Measurements from ENCODE around the gene SOST.

Gene SOST

GRCh38 chr17:43774304-43775250 lies 16.0 kb upstream of the SOST start:
- DNase-seq (ENCODE audit: low spot score), result no peak

DNA sequence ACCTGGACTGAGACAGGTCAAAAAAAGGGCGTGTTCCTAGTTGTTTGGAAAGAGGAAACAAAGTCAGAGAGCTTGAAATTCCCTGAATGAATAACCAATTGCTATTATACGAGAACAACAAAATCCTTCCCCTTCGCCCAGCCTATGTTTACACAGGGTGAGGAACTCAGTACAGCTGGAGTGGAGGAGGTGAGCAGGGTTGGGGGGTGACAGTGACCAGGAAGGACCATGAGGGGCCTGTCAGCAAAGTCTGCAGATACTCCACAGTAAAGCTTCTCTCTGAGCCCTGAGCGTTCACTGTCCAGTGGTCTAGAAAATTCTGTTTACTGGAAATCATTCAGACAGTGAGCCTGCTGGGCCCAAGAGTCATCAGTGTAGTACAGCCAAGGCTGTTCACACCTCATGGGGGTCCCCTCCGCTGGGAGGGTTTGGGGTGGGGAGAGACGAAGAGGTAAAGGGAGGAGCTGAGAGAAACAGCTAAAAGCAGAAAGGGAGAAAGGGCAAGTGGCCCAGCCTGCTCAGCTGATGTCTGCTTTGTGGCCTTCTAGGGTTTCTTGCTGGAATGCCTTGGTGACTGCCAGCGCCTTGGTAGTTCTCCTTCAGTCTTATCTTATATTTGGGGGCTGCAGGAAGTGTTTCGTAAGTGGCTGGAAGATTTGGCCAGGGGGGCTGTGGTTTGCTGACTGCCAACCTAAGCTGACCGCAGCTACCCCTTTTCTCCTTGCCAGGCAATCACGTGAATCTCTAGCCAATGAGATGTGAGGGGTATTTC lies 14.5 kb upstream of the SOST start:
- no peak for DNase-seq (ENCODE audit: low spot score)

GRCh38 chr17:43771463-43771862 lies 12.9 kb upstream of the SOST start:
- no peak for DNase-seq (ENCODE audit: low spot score)

DNA sequence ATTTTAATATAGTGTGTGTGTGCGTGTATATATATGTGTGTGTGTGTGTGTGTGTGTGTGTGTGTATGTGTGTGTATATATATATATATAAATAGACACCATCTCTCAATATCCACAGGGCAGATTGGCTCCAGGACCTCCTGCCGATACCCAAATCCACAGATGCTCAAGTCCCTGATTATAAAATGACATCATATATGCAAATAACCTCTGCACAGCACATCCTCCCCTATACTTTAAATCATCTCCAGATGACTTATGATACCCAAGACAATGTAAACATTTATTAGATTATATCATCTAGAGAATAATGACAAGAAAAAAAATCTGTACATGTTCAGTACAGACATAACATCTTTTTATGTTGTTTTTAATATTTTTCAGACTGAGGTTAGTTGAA lies 12.4 kb upstream of the SOST start:
- DNase-seq (ENCODE audit: low spot score), result no peak

- no peak for DNase-seq (ENCODE audit: low spot score)
Measured at GRCh38 chr17:43769859-43770258, 11.3 kb upstream of the SOST start.

DNA sequence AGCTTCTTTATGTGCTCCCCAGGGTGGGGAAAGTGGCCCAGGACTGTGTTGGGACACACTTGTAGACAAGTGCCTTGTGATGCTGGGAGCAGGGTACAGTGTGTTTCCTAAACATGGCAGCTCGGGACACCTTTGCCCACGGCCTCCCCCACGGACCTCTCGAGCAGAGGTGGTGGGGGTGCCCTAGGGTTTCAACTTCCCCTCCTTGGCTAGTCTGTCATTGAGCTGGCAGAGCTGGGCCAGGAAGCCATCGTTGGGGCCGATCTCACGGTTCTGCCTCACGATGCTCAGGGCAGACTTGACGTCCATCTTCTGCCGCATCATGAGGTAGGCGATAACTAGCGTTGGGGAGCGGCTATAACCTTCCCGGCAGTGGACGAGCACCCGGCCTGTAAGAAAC lies 10.8 kb upstream of the SOST start:
- no peak for DNase-seq (ENCODE audit: low spot score)

GRCh38 chr17:43768943-43769342 lies 10.4 kb upstream of the SOST start:
- no peak for DNase-seq (ENCODE audit: low spot score)

- no peak for DNase-seq (ENCODE audit: low spot score)
Measured at GRCh38 chr17:43768382-43768781, 9.8 kb upstream of the SOST start.

DNA sequence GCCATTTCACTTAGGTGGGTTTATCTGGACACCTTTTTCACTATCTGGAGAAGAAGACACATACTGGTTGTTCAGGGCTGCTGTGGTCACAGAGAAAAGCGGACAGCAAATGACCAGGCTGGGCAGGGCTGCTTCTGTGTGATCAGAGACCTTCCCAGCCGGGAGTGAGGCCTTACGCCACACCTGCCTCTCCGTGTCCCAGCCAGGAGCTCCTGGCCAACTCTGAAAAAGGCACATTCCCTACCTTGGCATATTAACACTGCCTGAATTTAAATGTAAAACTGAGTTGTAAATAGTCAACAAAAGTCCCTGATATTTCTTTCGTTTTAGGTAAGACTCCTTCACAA lies 9.1 kb upstream of the SOST start:
- no peak for DNase-seq (ENCODE audit: low spot score)

GRCh38 chr17:43767053-43767712 lies 8.6 kb upstream of the SOST start:
- no peak for DNase-seq (ENCODE audit: low spot score)

DNA sequence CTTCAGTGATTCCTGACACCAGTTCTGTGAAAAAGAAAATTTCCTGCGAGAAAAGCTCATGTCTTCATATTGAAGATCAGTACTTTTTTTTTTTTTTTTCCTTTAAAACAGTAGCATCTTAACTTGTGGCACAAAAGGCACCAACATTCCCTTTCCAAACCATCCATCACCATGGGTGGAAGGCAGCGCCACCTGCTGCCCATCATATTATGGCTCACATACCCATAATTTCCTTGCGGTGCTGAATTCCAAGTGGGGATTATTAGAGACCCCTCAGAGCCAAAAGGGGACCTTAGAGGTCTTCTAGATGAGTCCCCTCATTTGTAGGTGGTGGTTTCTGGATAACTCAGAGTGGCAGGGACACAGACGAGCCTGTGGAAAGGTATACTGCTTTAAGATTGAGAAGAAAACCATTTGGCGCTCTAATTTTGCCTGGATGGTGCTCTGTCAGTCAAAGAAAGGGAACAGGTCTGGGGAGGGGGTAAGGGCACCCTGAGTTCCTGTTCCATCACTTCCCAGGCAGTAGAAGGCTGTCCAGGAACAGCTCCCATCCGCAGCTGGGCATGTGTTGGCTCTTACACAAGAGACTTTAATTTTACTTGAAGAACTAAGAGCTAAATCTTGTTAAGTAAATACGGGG lies 7.9 kb upstream of the SOST start:
- DNase-seq (ENCODE audit: low spot score), result peak; percentile 54

- DNase-seq (ENCODE audit: low spot score), result peak; percentile 90
Measured at GRCh38 chr17:43760254-43760852, 1.8 kb upstream of the SOST start.

GRCh38 chr17:43759836-43760235 lies 1.2 kb upstream of the SOST start:
- DNase-seq (ENCODE audit: low spot score), result no peak

DNA sequence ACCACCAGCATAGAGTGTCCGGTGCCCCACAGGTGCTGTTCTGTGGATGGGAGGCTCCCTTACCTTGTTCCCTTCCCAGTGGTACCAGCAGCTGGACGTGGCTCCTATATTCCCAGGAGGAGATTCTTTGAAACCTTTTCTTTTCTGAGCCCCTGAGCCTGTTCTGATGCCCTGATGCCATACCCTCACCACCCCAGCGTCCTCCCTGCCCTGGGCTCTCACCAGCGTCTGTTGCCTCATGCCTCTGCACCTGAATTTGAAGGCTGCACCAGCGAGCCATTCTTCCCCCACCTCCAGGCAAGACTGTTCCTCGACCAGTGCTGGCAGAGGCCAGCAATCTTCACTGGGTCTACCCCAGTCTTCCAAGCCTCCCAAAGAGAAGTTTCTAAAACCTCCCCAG lies 505 bp downstream of the SOST start:
- no peak for DNase-seq (ENCODE audit: low spot score)

GRCh38 chr17:43757171-43757660 lies 1.4 kb downstream of the SOST start:
- DNase-seq (ENCODE audit: low spot score), result no peak

- no peak for DNase-seq (ENCODE audit: low spot score)
Measured at GRCh38 chr17:43756201-43756600, 2.4 kb downstream of the SOST start.

DNA sequence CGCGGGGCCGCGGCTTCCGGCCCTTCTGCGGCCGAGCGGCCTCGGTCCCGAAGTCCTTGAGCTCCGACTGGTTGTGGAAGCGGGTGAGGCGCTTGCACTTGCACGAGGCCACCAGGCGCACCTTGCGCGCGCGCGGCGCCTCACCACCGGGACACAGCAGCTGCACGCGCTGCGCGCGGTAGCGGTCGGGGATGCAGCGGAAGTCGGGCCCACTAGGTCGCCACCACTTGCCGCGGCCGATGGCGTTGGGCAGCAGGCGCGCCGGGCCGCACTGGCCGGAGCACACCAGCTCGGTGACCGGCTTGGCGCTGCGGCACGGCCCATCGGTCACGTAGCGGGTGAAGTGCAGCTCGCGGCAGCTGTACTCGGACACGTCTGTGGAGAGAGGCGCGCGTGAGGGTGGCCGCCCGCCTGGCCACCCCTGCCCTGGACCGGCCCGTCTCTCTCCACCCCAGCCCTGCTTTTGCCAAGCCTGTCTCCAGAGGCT lies 3.2 kb downstream of the SOST start:
- no peak for DNase-seq (ENCODE audit: low spot score)

DNA sequence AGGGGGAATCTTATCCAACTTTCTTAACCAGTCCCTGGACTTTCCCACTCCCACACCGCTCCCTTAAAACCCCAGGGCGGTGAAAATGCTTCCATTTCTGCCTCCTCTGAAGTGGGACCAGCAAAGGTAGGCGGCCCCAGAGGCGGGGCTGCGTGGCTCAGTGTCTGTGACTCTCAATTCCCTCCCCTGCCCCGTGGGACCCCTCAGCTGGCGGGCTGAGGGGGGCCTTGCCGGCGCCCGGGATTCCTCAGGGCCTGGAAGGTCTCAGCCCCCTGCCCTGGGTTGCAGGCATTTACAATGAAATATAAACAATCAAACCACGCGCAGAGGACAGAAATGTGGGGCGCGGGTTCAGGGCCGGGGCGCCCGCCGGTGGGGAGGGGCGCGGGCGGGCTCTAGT lies 3.6 kb downstream of the SOST start:
- no peak for DNase-seq (ENCODE audit: low spot score)

DNA sequence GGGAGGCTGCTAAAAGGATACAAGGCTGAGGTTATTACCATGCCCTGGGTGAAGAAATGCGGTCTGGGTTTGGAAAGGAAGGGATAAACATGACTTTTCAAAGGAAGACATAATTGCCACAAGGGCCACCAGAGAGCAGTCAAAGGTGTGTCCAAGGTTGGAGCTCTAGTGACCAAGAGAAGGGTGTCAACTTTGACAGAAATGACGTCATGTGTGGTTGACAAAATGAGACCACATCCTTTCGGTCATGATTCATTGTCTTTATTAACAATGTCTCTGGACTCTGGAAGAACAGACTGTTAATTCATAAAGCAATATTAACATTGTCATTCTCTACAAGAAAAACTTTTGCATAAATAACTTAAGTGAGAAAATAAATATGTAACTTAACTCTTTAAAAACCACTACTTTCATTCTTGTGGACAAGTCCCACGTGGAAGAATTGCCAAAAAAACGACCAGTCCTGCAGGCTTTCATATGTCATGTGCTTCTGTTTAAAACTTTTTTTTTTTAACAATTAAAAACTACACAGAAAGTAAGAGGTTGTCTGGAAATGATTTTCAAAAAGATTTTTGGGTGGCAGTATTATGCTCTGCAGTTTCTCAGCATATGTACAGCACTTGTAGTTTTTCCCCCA lies 5.0 kb downstream of the SOST start:
- DNase-seq (ENCODE audit: low spot score), result peak; percentile 37

DNA sequence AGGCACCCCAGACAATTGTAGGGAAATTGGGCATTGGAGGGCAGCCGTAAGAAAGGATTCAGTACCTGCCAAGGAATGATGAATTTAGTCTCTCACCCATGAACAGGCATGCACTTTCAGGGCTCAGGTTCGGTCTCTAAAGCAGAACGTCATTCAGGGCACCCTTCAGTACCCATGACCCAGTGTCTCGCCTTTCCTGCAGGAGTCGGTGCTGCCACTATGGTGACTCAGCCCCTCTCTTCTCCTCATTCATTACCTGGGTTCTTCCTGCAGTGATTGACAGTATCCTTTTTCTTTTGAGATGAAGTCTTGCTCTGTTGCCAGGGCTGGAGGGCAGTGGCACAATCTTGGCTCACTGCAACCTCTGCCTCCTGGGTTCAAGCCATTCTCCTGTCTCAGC lies 8.4 kb downstream of the SOST start:
- DNase-seq (ENCODE audit: low spot score), result no peak

DNA sequence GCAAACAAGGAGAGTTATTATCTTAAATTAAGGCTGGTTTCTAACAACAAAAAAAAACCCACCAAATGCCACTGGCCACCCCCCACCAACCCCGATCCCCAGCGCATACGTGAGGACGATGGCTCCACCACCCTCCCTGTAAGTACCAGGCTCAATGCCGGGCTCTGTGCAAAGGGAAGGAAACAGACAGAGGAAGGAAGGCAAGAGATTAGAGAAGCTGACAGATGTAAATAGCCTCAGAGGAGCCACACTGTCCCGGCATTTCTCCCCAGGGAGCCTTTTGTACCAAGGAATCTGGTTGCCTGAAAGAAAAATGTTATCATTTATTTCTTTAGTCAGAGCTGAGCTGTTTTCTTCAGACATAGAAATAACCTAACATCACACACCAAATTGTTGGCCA lies 13.1 kb downstream of the SOST start:
- DNase-seq (ENCODE audit: low spot score), result no peak

All from RKO (cell line).